ENCODE data around the gene CASKIN2.

DNA sequence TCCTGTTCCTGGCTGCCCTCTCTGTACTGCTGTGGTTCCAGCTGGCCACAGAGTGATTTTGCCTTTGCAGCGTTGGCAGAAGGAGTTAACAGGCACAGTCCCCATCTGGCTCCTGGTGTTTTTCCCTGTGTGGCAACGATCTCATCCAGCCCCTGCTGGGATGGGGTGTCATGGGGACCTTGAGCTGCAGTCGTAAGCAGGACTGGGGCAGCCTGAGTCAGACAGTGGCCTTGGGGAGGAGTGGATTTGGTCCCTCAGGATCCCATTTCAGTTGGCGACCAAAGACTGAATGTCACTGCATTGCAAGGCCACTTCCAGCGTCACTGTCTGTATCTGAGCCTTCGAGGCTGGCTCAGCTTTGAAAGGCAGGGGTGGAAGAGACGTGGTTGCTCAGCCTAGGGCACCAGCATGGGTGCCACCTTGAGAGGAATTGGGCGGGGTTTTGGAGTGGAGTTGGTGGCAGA, 47.0 kb downstream of the CASKIN2 start:
- TF ChIP-seq ZFP30 (CRISPR knock-in tag; IDR thresholded peaks at IDR 0.05) (no peak), PATZ1 (CRISPR knock-in tag; IDR thresholded peaks at IDR 0.05; ENCODE audit: borderline replicate concordance) (no peak)
- TF ChIP-seq, protein P1, sequence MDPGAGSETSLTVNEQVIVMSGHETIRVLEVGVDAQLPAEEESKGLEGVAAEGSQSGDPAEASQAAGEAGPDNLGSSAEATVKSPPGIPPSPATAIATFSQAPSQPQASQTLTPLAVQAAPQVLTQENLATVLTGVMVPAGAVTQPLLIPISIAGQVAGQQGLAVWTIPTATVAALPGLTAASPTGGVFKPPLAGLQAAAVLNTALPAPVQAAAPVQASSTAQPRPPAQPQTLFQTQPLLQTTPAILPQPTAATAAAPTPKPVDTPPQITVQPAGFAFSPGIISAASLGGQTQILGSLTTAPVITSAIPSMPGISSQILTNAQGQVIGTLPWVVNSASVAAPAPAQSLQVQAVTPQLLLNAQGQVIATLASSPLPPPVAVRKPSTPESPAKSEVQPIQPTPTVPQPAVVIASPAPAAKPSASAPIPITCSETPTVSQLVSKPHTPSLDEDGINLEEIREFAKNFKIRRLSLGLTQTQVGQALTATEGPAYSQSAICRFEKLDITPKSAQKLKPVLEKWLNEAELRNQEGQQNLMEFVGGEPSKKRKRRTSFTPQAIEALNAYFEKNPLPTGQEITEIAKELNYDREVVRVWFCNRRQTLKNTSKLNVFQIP (CRISPR knock-in tag; IDR thresholded peaks at IDR 0.05; ENCODE audit: borderline replicate concordance, low read depth), result no peak

All from SK-N-SH treated with all-trans-retinoic acid at 6 μM for 48 hours (cell line).